Lung (tissue), 12 donors: ENCODE data around the gene ANKRD11. TPM values are rescaled to one million over a fixed set of nuclear protein-coding genes. Genes with fewer than 3 reads are reported as not detected.
A peak's percentile ranks its signal among the peaks of the same experiment; 100 is the strongest.

ENCODE experiments used
- ATAC-seq: fragments of 200-7000 bp; cut with Tn5 transposase; one replicate; pipeline ENCODE4 v1.9.1; 2020; ENCODE audit warnings: moderate number of reproducible peaks; ENCODE audit not compliant: insufficient read depth, low FRiP score
- DNase-seq, 3 donors: peaks; one replicate each; pipeline ENCODE4 v3.0.0-alpha.2; 2013 to 2017
- H3K27ac ChIP-seq, 2 donors: one replicate each; pipeline ENCODE4 v1.5.1; 2013; ENCODE audit warnings: mild to moderate bottlenecking in 2 of 2, moderate library complexity in 2 of 2, control low read depth in 1 of 2, inconsistent platforms in 1 of 2, low read depth in 1 of 2, low read length in 1 of 2
- H3K27me3 ChIP-seq, 3 donors: one replicate each; pipeline ENCODE4 v1.5.1; 2013; ENCODE audit warnings: low read length in 2 of 3; ENCODE audit not compliant: control insufficient read depth in 3 of 3, insufficient read depth in 3 of 3
- H3K36me3 ChIP-seq, 4 donors: one replicate each; pipeline ENCODE4 v1.5.1; 2013; ENCODE audit warnings: low read length in 4 of 4, mild to moderate bottlenecking in 1 of 4, moderate library complexity in 1 of 4; ENCODE audit not compliant: control insufficient read depth in 4 of 4, insufficient read depth in 4 of 4
- H3K4me1 ChIP-seq, 5 donors: one replicate each; pipeline ENCODE4 v1.5.1; 2013; ENCODE audit warnings: low read length in 5 of 5, mild to moderate bottlenecking in 2 of 5, moderate library complexity in 1 of 5; ENCODE audit not compliant: control insufficient read depth in 5 of 5, insufficient read depth in 5 of 5
- H3K4me3 ChIP-seq: one replicate; pipeline ENCODE4 v1.5.1; 2013; ENCODE audit warnings: mild to moderate bottlenecking, control low read depth, moderate library complexity
- H3K9ac ChIP-seq, 2 donors: one replicate each; pipeline ENCODE4 v1.5.1; 2013; ENCODE audit warnings: low read length in 2 of 2, control low read depth in 1 of 2; ENCODE audit not compliant: insufficient read depth in 1 of 2
- H3K9me3 ChIP-seq, 4 donors: one replicate each; pipeline ENCODE4 v1.5.1; 2013; ENCODE audit warnings: low read length in 3 of 4, mild to moderate bottlenecking in 1 of 4, moderate library complexity in 1 of 4; ENCODE audit not compliant: control insufficient read depth in 4 of 4, insufficient read depth in 3 of 4
- CTCF ChIP-seq: IDR thresholded peaks from 2 replicates; pipeline ENCODE4 v1.5.1; 2012; ENCODE audit warnings: mild to moderate bottlenecking; ENCODE audit errors: control extremely low read depth, extremely low read depth
- WGBS, 2 donors: extraction: QIAGEN DNeasy Blood & Tissue Kit; methylation state at CpG; one replicate each; pipeline ENCODE4 v1.1.7; 2013; 5-methylcytosine and 5-hydroxymethylcytosine counted together
- polyA plus RNA-seq, 2 donors: library from polyadenylated mRNA; stranded (reverse); fragments of 200-250 nt; gene quantifications; one replicate each; pipeline ENCODE4 v1.2.1, GENCODE V29; 2013
- total RNA-seq, 2 donors: library from RNA; depleted of rRNA in 1 of 2; stranded (reverse); fragments of >200 nt in 1 of 2; gene quantifications; one replicate each; pipeline ENCODE4 v1.2.1, GENCODE V29; 2014 to 2021
- donor health status: control.
- donor health status: control.
- donor health status: Bipolar disorder and iron deficiency.
- donor health status: healthy.
- donor health status: DM: yes; HTN: yes; CAD: no.

ANKRD11 gene
- total and polyA plus RNA-seq, 4 donors, result 58.5 to 162 (median 89.5) TPM

GRCh38 chr16:89450537-89450936, 39.8 kb downstream of the ANKRD11 start:
- ATAC-seq, result no peak
- no peak overlapping the region for H3K9ac ChIP-seq
- peaks cover 6 to 43% (median 15%) of the 10 kb centered on the region in 5 donors for H3K4me1 ChIP-seq
- WGBS, 2 donors, result 94 to 95% methylated on average over 5 of the region's 5 CpGs
- no peak overlapping the region for H3K27ac ChIP-seq
- H3K9me3 ChIP-seq, result no peaks in the 10 kb centered on the region
- H3K4me3 ChIP-seq, result no peak overlapping the region
- TF ChIP-seq CTCF, result no peak
- no peak for DNase-seq
- H3K27me3 ChIP-seq, result no peaks in the 10 kb centered on the region
- H3K36me3 ChIP-seq, result no peaks in the 10 kb centered on the region

GRCh38 chr16:89449726-89450335, 40.5 kb downstream of the ANKRD11 start:
- 55 to 69% methylated on average over 2 to 3 of the region's 3 CpGs for WGBS, 2 donors
- Histone ChIP-seq H3K9ac (no peak overlapping the region), H3K4me1 (peaks cover 6 to 45% (median 20%) of the 10 kb centered on the region in 5 donors), H3K27me3 (no peaks in the 10 kb centered on the region), H3K36me3 (no peaks in the 10 kb centered on the region), H3K9me3 (no peaks in the 10 kb centered on the region), H3K27ac (peak overlapping the region in 1 of 2 donors; percentile 53), H3K4me3 (no peak overlapping the region)
- ATAC-seq (no peak), DNase-seq (no peak)
- TF ChIP-seq CTCF, result no peak

- Histone ChIP-seq H3K27me3 (no peaks in the 10 kb centered on the region), H3K36me3 (no peaks in the 10 kb centered on the region), H3K4me1 (peaks cover 14 to 46% (median 27%) of the 10 kb centered on the region in 5 donors), H3K9ac (no peak overlapping the region), H3K4me3 (no peak overlapping the region), H3K9me3 (no peaks in the 10 kb centered on the region), H3K27ac (no peak overlapping the region)
- DNase-seq, result no peak
- no peak for ATAC-seq
- no peak for TF ChIP-seq CTCF
- WGBS, 2 donors, result 62 to 87% methylated on average over 10 of the region's 10 CpGs
These were observed 41.7 kb downstream of the ANKRD11 start for GRCh38 chr16:89448656-89449055.

GRCh38 chr16:89446975-89447293, 43.4 kb downstream of the ANKRD11 start:
- H3K36me3 ChIP-seq, result no peaks in the 10 kb centered on the region
- no peaks in the 10 kb centered on the region for H3K9me3 ChIP-seq
- no peak overlapping the region for H3K4me3 ChIP-seq
- 60 to 64% methylated on average over 6 of the region's 6 CpGs for WGBS, 2 donors
- no peak overlapping the region for H3K27ac ChIP-seq
- no peaks in the 10 kb centered on the region for H3K27me3 ChIP-seq
- no peak for ATAC-seq
- peaks cover 24 to 49% (median 39%) of the 10 kb centered on the region in 5 donors for H3K4me1 ChIP-seq
- no peak for TF ChIP-seq CTCF
- no peak overlapping the region for H3K9ac ChIP-seq
- DNase-seq, result no peak
